ENCODE results near the gene RSAD1.

- TF ChIP-seq, protein P1, sequence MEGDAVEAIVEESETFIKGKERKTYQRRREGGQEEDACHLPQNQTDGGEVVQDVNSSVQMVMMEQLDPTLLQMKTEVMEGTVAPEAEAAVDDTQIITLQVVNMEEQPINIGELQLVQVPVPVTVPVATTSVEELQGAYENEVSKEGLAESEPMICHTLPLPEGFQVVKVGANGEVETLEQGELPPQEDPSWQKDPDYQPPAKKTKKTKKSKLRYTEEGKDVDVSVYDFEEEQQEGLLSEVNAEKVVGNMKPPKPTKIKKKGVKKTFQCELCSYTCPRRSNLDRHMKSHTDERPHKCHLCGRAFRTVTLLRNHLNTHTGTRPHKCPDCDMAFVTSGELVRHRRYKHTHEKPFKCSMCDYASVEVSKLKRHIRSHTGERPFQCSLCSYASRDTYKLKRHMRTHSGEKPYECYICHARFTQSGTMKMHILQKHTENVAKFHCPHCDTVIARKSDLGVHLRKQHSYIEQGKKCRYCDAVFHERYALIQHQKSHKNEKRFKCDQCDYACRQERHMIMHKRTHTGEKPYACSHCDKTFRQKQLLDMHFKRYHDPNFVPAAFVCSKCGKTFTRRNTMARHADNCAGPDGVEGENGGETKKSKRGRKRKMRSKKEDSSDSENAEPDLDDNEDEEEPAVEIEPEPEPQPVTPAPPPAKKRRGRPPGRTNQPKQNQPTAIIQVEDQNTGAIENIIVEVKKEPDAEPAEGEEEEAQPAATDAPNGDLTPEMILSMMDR (IDR thresholded peaks at IDR 0.05; ENCODE audit: extremely low read depth in 1 of 2, insufficient read depth in 1 of 2, low read depth in 1 of 2, low read length in 2 of 2), result no peak
- TF ChIP-seq EZH2 (IDR thresholded peaks at IDR 0.05; ENCODE audit: borderline replicate concordance, low read depth, low read length, severe bottlenecking), result no peak
- no peak for TF ChIP-seq POLR2AphosphoS5 (IDR thresholded peaks at IDR 0.05; ENCODE audit: insufficient read depth, low read depth, low read length)
- no peak for TF ChIP-seq MYC (IDR thresholded peaks at IDR 0.05; ENCODE audit: low read depth, low read length)
Observed at GRCh38 chr17:50452630-50453300, 25.9 kb upstream of the RSAD1 start.
